Endodermal cell (in vitro differentiated cells): Measurements from ENCODE around the gene PDCD10. TPM values are rescaled to one million over a fixed set of nuclear protein-coding genes. Genes with fewer than 3 reads are reported as not detected.
A peak's percentile ranks its signal among the peaks of the same experiment; 100 is the strongest.

Source experiments
- DNase-seq: peaks from one replicate; pipeline ENCODE4 v3.0.0-alpha.2; 2017
- H3K27ac ChIP-seq: 2 replicates; pipeline ENCODE4 v1.5.1; 2013; ENCODE audit warnings: mild to moderate bottlenecking, low read depth, low read length, moderate library complexity
- H3K27me3 ChIP-seq: 2 replicates; pipeline ENCODE4 v1.6.1; 2013; ENCODE audit warnings: mild to moderate bottlenecking, low read length, moderate library complexity; ENCODE audit not compliant: insufficient read depth, control insufficient read depth, poor library complexity, severe bottlenecking
- H3K36me3 ChIP-seq: 2 replicates; pipeline ENCODE4 v1.7.0; 2013; ENCODE audit warnings: mild to moderate bottlenecking, low read length, moderate library complexity; ENCODE audit not compliant: control insufficient read depth, insufficient read depth
- H3K4me1 ChIP-seq: one replicate; pipeline ENCODE4 v1.7.0; 2013; ENCODE audit warnings: low read length; ENCODE audit not compliant: control insufficient read depth, insufficient read depth
- H3K4me3 ChIP-seq: 2 replicates; pipeline ENCODE4 v1.5.1; 2013; ENCODE audit warnings: mild to moderate bottlenecking, low read length, moderate library complexity
- H3K9ac ChIP-seq: 2 replicates; pipeline ENCODE4 v1.6.1; 2013; ENCODE audit warnings: mild to moderate bottlenecking, low read length, moderate library complexity; ENCODE audit not compliant: poor library complexity, severe bottlenecking; ENCODE audit errors: extremely low read depth
- H3K9me3 ChIP-seq: 2 replicates; pipeline ENCODE4 v1.6.1; 2013; ENCODE audit warnings: mild to moderate bottlenecking, low read length, moderate library complexity; ENCODE audit not compliant: control insufficient read depth
- H3K27ac Mint-ChIP-seq: 2 replicates; pipeline ENCODE4 v1.8.0; 2020; ENCODE audit warnings: mixed read lengths
- H3K27me3 Mint-ChIP-seq: 2 replicates; pipeline ENCODE4 v1.8.0; 2021; ENCODE audit warnings: mild to moderate bottlenecking, mixed read lengths; ENCODE audit not compliant: insufficient read depth
- H3K36me3 Mint-ChIP-seq: 2 replicates; pipeline ENCODE4 v1.8.0; 2020; ENCODE audit warnings: low read depth, mixed read lengths
- H3K4me1 Mint-ChIP-seq: 2 replicates; pipeline ENCODE4 v1.8.0; 2020; ENCODE audit warnings: mixed read lengths
- H3K4me3 Mint-ChIP-seq: 2 replicates; pipeline ENCODE4 v1.8.0; 2020; ENCODE audit warnings: mild to moderate bottlenecking, moderate library complexity, mixed read lengths
- H3K9me3 Mint-ChIP-seq: 2 replicates; pipeline ENCODE4 v1.8.0; 2020; ENCODE audit warnings: mild to moderate bottlenecking, mixed read lengths
- CTCF ChIP-seq: fragments of 200-600 bp; sonication (generic); conservative IDR thresholded peaks from 2 replicates; pipeline ENCODE4 v1.5.0; 2021; ENCODE audit warnings: antibody characterized with exemption, mild to moderate bottlenecking
- WGBS, 2 experiments: methylation state at CpG; one replicate each; pipeline versions ENCODE4 v1.1.5 to v1.1.7; 2013; ENCODE audit warnings: missing lambda C conversion rate in 2 of 2, mixed read lengths in 1 of 2; ENCODE audit not compliant: insufficient coverage in 1 of 2, insufficient read length in 1 of 2; 5-methylcytosine and 5-hydroxymethylcytosine counted together
- total RNA-seq, 2 donors: library from RNA; stranded (reverse); fragmentation: NEBNext Ultra II Directional in 1 of 2; extraction: Animal tissue kit (Norgen Biotek cat#: 25700) in 1 of 2; gene quantifications; 2 replicates in 1 of 2; 3 replicates in 1 of 2; pipeline ENCODE4 v1.2.1, GENCODE V29; 2021

PDCD10 gene
- total RNA-seq, 2 donors from 2014 or later, result 75.2 to 84.8 TPM

- Histone ChIP-seq H3K9me3 (no peaks in the 10 kb centered on the region), H3K27ac (no peak overlapping the region), H3K4me3 (peak overlapping the region; percentile 97), H3K4me1 (peaks cover 22% of the 10 kb centered on the region), H3K27me3 (no peaks in the 10 kb centered on the region), H3K9ac (no peak overlapping the region), H3K36me3 (no peaks in the 10 kb centered on the region)
- no peak for TF ChIP-seq CTCF
- 97 to 100% methylated on average over 1 to 2 of the region's 2 CpGs for WGBS, 2 experiments
- H3K27me3 Mint-ChIP-seq, result no peaks in the 10 kb centered on the region
- no peak overlapping the region for H3K27ac Mint-ChIP-seq
- no peaks in the 10 kb centered on the region for H3K36me3 Mint-ChIP-seq
- H3K4me1 Mint-ChIP-seq, result peaks cover 64% of the 10 kb centered on the region
- H3K9me3 Mint-ChIP-seq, result no peaks in the 10 kb centered on the region
- DNase-seq, result no peak
- H3K4me3 Mint-ChIP-seq, result no peak overlapping the region
Measured at GRCh38 chr3:167731393-167731792, 3.3 kb downstream of the PDCD10 start.

- H3K4me1 ChIP-seq, result peaks cover 23% of the 10 kb centered on the region
- no peaks in the 10 kb centered on the region for H3K9me3 ChIP-seq
Measured at GRCh38 chr3:167729591-167729990, 5.1 kb downstream of the PDCD10 start.

GRCh38 chr3:167728632-167729323 is 5.9 kb downstream of the PDCD10 start:
- Mint-ChIP-seq H3K9me3 (no peaks in the 10 kb centered on the region), H3K27ac (no peak overlapping the region), H3K4me3 (no peak overlapping the region), H3K27me3 (no peaks in the 10 kb centered on the region), H3K36me3 (peaks cover 1% of the 10 kb centered on the region), H3K4me1 (peaks cover 78% of the 10 kb centered on the region)
- Histone ChIP-seq H3K9me3 (no peaks in the 10 kb centered on the region), H3K36me3 (no peaks in the 10 kb centered on the region), H3K4me1 (peaks cover 29% of the 10 kb centered on the region), H3K4me3 (peak overlapping the region; percentile 75), H3K27ac (no peak overlapping the region), H3K9ac (no peak overlapping the region), H3K27me3 (no peaks in the 10 kb centered on the region)
- TF ChIP-seq CTCF, result no peak
- no peak for DNase-seq
- WGBS, 2 experiments, result 83 to 94% methylated on average over 1 to 3 of the region's 3 CpGs

More at GRCh38 chr3:167729591-167729990, 5.1 kb downstream of the PDCD10 start:
- Histone ChIP-seq H3K36me3 (no peaks in the 10 kb centered on the region), H3K27ac (no peak overlapping the region), H3K27me3 (no peaks in the 10 kb centered on the region), H3K9ac (no peak overlapping the region), H3K4me3 (peak overlapping the region; percentile 42)
- WGBS, 2 experiments, result 95% methylated on average over 2 of the region's 2 CpGs; no CpG with 5 or more reads in 1 of the 2 experiments
- H3K9me3 Mint-ChIP-seq, result no peaks in the 10 kb centered on the region
- no peaks in the 10 kb centered on the region for H3K27me3 Mint-ChIP-seq
- peaks cover 71% of the 10 kb centered on the region for H3K4me1 Mint-ChIP-seq
- DNase-seq, result no peak
- peaks cover 1% of the 10 kb centered on the region for H3K36me3 Mint-ChIP-seq
- TF ChIP-seq CTCF, result no peak
- no peak overlapping the region for H3K27ac Mint-ChIP-seq
- no peak overlapping the region for H3K4me3 Mint-ChIP-seq
